ENCODE data around the gene KRTAP5-2.

The KRTAP5-2 gene

GRCh38 chr11:1570896-1571759 lies 27.0 kb downstream of the KRTAP5-2 start:
- POLR2A ChIA-PET, result no interaction called here
- no peak for DNase-seq (ENCODE audit: extremely low spot score)
- TF ChIP-seq CTCF (IDR thresholded peaks at IDR 0.05; ENCODE audit: control extremely low read depth, extremely low read depth, low read depth, missing control alignments), result no peak
- CTCF ChIA-PET, result interaction anchor here (1.2 to 2.3 kb wide), 2 partner anchors 24 to 369 kb away, joined by 3 to 8 read pairs; no protein-coding TSS in a partner anchor

- POLR2A ChIA-PET, result no interaction called here
- TF ChIP-seq CTCF (IDR thresholded peaks at IDR 0.05; ENCODE audit: control extremely low read depth, extremely low read depth, low read depth, missing control alignments), result no peak
- CTCF ChIA-PET, result interaction anchor here (1.2 to 2.3 kb wide), 2 partner anchors 24 to 368 kb away, joined by 3 to 8 read pairs; no protein-coding TSS in a partner anchor
- DNase-seq (ENCODE audit: extremely low spot score), result no peak
These were observed 27.6 kb downstream of the KRTAP5-2 start for GRCh38 chr11:1570531-1570895.

GRCh38 chr11:1570001-1570453 lies 28.1 kb downstream of the KRTAP5-2 start:
- POLR2A ChIA-PET, result no interaction called here

GRCh38 chr11:1569251-1569780 lies 28.8 kb downstream of the KRTAP5-2 start:
- no peak for DNase-seq (ENCODE audit: extremely low spot score)
- TF ChIP-seq CTCF (IDR thresholded peaks at IDR 0.05; ENCODE audit: control extremely low read depth, extremely low read depth, low read depth, missing control alignments), result no peak
- ChIA-PET POLR2A (no interaction called here), CTCF (interaction anchor here (1.1 to 2.3 kb wide), 2 partner anchors 23 to 26 kb away, joined by 4 to 8 read pairs; no protein-coding TSS in a partner anchor)

More at GRCh38 chr11:1570001-1570453, 28.1 kb downstream of the KRTAP5-2 start:
- no peak for TF ChIP-seq CTCF (IDR thresholded peaks at IDR 0.05; ENCODE audit: control extremely low read depth, extremely low read depth, low read depth, missing control alignments)
- CTCF ChIA-PET, result interaction anchor here (1.1 to 2.3 kb wide), 2 partner anchors 23 to 25 kb away, joined by 4 to 8 read pairs; no protein-coding TSS in a partner anchor
- DNase-seq (ENCODE audit: extremely low spot score), result no peak

GRCh38 chr11:1568441-1568911 lies 29.6 kb downstream of the KRTAP5-2 start:
- ChIA-PET POLR2A (no interaction called here), CTCF (interaction anchor here (1.3 kb wide), 1 partner anchor 29 kb away, joined by 3 read pairs; no protein-coding TSS in a partner anchor)
- no peak for DNase-seq (ENCODE audit: extremely low spot score)
- no peak for TF ChIP-seq CTCF (IDR thresholded peaks at IDR 0.05; ENCODE audit: control extremely low read depth, extremely low read depth, low read depth, missing control alignments)

DNA sequence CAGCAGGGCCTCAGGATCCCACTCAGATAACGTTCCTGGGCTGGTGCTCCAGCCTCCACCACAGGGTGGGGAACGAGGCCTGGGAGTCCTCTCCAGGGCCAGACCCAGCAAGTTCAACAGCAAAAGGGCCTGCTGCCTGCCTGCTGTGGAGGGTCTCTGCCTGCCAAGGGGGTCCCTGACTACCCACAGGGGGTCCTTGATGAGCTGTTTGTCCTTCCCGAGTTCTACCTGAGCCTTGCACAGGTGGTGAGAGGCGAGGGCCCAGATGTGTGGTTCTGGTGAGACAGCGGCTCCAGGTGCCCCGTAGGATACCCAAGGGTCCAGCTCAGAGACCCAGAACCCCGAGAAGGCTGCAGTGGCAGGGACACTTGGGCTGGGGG lies 30.4 kb downstream of the KRTAP5-2 start:
- no peak for TF ChIP-seq CTCF (IDR thresholded peaks at IDR 0.05; ENCODE audit: control extremely low read depth, extremely low read depth, low read depth, missing control alignments)
- no peak for DNase-seq (ENCODE audit: extremely low spot score)
- CTCF ChIA-PET, result interaction anchor here (1.3 kb wide), 1 partner anchor 28 kb away, joined by 3 read pairs; no protein-coding TSS in a partner anchor
- POLR2A ChIA-PET, result no interaction called here
